D721Med (cell line): ENCODE data around the gene ALCAM.
"Not testable (repeated sequence)": the region's sequence is repeated elsewhere in the genome, so short reads cannot be mapped to it uniquely, and the experiment has no call there.

Experiments
- DNase-seq: peaks from one replicate; pipeline ENCODE4 v3.0.0; 2011; ENCODE audit warnings: low spot score; ENCODE audit not compliant: insufficient read length
- FAIRE-seq: peaks from 2 replicates; lab custom pipeline; 2011; peaks lifted over from hg19 to GRCh38; lab: Jason Lieb, UNC
- CTCF ChIP-seq: IDR thresholded peaks from 2 replicates; pipeline ENCODE4 v1.5.1; 2012; ENCODE audit warnings: mild to moderate bottlenecking, control low read depth; ENCODE audit not compliant: insufficient read depth; ENCODE audit errors: missing control alignments

Gene ALCAM

GRCh38 chr3:105399062-105399461, 32.4 kb downstream of the ALCAM start:
- FAIRE-seq: no peak
- DNase-seq: no peak
- no peak for TF ChIP-seq CTCF

- no peak for TF ChIP-seq CTCF
- FAIRE-seq (no peak), DNase-seq (no peak)
Measured at GRCh38 chr3:105399611-105400010, 32.9 kb downstream of the ALCAM start.

GRCh38 chr3:105401254-105401653, 34.5 kb downstream of the ALCAM start:
- DNase-seq (no peak), FAIRE-seq (no peak)
- TF ChIP-seq CTCF: no peak

GRCh38 chr3:105401691-105402149, 35.0 kb downstream of the ALCAM start:
- FAIRE-seq: no peak
- DNase-seq: no peak
- no peak for TF ChIP-seq CTCF

- DNase-seq (no peak), FAIRE-seq (no peak)
- no peak for TF ChIP-seq CTCF
Measured at GRCh38 chr3:105402287-105402801, 35.6 kb downstream of the ALCAM start.

GRCh38 chr3:105403034-105403433, 36.3 kb downstream of the ALCAM start:
- not testable (repeated sequence) for DNase-seq, FAIRE-seq

GRCh38 chr3:105406268-105406667, 39.6 kb downstream of the ALCAM start:
- no peak for DNase-seq
- FAIRE-seq: no peak
- no peak for TF ChIP-seq CTCF

GRCh38 chr3:105409364-105409763, 42.7 kb downstream of the ALCAM start:
- no peak for TF ChIP-seq CTCF
- no peak for FAIRE-seq

More at GRCh38 chr3:105409364-105409763, 42.7 kb downstream of the ALCAM start:
- DNase-seq: no peak
